ENCODE data around the gene ST6GAL2. TPM values are rescaled to one million over a fixed set of nuclear protein-coding genes. Genes with fewer than 3 reads are reported as not detected.

ST6GAL2 gene
- total RNA-seq, 2 donors from 2014 or later = 1.7 to 2.5 TPM

DNA sequence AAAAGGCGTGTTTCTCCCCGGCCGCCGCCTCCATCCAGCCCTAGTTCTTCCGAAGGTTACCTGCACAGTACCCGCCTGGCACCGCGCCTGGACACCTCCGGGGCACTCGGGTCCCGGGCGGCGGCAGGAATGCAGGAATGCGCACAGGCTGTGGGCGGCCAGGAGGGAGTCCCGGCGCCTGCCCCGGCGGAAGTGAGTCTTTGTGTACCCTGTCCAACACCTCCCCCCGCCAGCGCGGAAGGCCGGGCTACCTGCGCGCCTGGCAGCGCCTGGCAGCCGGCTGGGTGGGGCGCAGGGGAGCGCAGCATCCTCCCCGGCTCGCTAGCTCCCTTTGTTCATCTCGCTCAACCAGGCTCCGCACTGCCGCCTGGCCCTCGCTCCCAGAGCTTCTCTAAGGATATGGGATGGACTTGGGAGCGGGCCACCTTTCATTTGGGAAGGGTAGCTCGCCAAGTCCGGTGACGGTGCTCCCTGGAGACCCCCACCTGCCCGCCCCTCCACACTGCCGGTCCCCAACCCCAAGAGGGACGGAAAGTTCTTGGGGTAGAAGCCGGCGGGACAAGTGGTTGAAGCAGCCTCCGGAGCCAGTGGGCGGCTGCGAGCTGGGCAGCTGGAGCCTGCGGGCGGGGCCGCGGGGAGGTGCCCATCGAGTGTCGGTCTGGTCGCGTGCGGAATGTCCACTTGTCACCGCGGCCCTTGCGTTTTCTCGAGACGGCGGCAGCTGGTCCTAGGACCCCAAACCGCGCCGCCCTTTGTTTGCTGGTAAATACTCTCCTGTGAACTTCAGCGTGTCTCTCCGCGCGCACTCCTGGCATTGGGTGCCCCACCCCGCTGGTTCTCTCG, 1.2 kb upstream of the ST6GAL2 start:
- Histone ChIP-seq H3K9ac (ENCODE audit: low read depth in 2 of 2, low read length in 2 of 2) (no peak overlapping the region), H3K36me3 (no peaks in the 10 kb centered on the region), H3K27me3 (peaks cover 25% of the 10 kb centered on the region), H3K9me3 (no peaks in the 10 kb centered on the region), H3K4me3 (peak overlapping the region; percentile 40), H3K27ac (no peak overlapping the region), H3K4me1 (peaks cover 11% of the 10 kb centered on the region)
- peak; percentile 65 for DNase-seq
- TF ChIP-seq, protein P1, sequence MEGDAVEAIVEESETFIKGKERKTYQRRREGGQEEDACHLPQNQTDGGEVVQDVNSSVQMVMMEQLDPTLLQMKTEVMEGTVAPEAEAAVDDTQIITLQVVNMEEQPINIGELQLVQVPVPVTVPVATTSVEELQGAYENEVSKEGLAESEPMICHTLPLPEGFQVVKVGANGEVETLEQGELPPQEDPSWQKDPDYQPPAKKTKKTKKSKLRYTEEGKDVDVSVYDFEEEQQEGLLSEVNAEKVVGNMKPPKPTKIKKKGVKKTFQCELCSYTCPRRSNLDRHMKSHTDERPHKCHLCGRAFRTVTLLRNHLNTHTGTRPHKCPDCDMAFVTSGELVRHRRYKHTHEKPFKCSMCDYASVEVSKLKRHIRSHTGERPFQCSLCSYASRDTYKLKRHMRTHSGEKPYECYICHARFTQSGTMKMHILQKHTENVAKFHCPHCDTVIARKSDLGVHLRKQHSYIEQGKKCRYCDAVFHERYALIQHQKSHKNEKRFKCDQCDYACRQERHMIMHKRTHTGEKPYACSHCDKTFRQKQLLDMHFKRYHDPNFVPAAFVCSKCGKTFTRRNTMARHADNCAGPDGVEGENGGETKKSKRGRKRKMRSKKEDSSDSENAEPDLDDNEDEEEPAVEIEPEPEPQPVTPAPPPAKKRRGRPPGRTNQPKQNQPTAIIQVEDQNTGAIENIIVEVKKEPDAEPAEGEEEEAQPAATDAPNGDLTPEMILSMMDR (IDR thresholded peaks at IDR 0.05) = no peak
- intact Hi-C loops (cut with DNase I) = no loop called here

DNA sequence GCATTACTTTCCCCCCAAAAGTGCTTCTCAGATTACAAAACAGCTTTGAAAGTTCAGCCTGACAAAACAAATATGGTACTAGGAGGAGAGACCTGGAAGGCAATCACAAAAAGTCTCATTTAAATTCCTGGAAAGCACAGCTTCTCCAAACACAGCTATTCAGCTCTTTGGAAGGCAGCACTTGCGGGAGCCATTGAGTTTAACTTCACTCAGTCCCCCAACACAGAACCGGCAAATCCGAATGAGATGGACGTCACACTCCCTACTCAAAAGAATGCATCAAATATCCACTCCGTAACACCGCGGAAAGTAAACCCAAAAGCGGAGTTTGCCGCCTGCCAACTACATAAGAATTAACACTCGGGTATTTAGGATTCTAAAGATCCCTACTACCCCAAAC, 638 bp downstream of the ST6GAL2 start:
- no peaks in the 10 kb centered on the region for H3K9me3 ChIP-seq
- peaks cover 11% of the 10 kb centered on the region for H3K4me1 ChIP-seq
- TF ChIP-seq, protein P1 (IDR thresholded peaks at IDR 0.05) = no peak
- H3K9ac ChIP-seq (ENCODE audit: low read depth in 2 of 2, low read length in 2 of 2) = no peak overlapping the region
- intact Hi-C loops (cut with DNase I) = no loop called here
- no peak overlapping the region for H3K27ac ChIP-seq
- peaks cover 25% of the 10 kb centered on the region for H3K27me3 ChIP-seq
- H3K36me3 ChIP-seq = no peaks in the 10 kb centered on the region
- no peak for DNase-seq
- peak overlapping the region; percentile 40 for H3K4me3 ChIP-seq

DNA sequence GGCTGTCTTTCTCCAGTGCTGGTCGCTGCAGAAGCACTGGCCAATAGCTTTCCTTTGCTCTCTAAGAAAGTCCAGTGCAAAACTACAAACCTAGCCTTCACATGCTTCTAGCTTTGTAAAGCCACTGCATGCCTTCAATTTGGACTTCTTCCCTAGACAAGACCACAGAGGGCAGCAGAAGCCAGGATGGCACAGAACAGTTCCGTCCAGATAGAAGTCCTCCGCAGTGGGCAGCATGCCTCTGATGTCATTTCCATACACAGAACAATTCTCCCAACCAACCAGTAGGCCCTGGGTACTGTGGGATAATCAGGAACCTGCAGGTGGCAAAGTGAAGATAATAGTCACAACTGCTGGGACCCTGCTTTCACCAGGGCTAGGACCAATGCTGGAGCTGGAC, 3.3 kb downstream of the ST6GAL2 start:
- intact Hi-C loops (cut with DNase I) = no loop called here
- no peaks in the 10 kb centered on the region for H3K9me3 ChIP-seq
- DNase-seq = no peak
- H3K9ac ChIP-seq (ENCODE audit: low read depth in 2 of 2, low read length in 2 of 2) = no peak overlapping the region
- peaks cover 25% of the 10 kb centered on the region for H3K27me3 ChIP-seq
- H3K4me3 ChIP-seq = no peak overlapping the region
- H3K27ac ChIP-seq = no peak overlapping the region
- H3K36me3 ChIP-seq = no peaks in the 10 kb centered on the region
- TF ChIP-seq, protein P1 (IDR thresholded peaks at IDR 0.05) = no peak
- H3K4me1 ChIP-seq = peaks cover 11% of the 10 kb centered on the region

DNA sequence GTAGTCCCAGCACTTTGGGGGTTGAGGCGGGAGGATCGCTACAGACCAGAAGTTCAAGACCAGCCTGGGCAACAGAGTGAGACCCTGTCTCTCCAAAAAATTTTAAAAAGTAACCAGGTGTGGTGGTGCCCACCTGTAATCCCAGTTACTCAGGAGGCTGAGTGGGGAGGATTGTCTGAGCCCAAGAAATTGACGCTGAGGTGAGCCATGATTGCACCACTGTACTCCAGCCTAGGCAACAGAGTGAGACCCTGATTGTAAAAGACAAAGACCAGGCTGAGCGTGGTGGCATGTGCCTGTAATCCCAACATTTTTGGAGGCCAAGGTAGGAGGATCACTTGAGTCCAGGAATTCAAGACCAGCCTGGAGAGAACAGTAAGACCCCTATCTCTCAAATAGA, 7.8 kb downstream of the ST6GAL2 start:
- Histone ChIP-seq H3K4me1 (no peaks in the 10 kb centered on the region), H3K27ac (no peak overlapping the region), H3K9ac (ENCODE audit: low read depth in 2 of 2, low read length in 2 of 2) (no peak overlapping the region), H3K9me3 (no peaks in the 10 kb centered on the region), H3K36me3 (no peaks in the 10 kb centered on the region), H3K27me3 (no peaks in the 10 kb centered on the region), H3K4me3 (no peak overlapping the region)
- intact Hi-C loops (cut with DNase I) = no loop called here
- TF ChIP-seq, protein P1 (IDR thresholded peaks at IDR 0.05) = no peak
- no peak for DNase-seq

DNA sequence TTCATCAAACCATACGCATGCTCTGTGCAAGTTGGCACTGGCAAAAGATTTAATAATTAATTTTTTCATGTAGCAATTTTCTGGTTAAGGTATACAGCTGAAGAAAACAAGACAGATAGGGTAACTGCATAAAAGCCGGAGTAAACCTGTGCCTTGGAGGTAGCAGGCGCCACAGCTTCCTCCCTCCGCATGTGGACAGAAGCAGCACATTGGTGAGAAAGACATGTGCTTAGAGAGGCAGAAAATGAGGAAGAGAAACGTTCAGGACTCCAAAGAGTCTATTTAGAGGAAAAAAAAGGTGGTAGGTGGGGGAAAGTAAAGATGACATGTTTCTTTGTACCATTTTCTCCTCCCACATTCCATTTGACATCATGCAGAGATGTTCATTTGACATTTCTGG, 9.3 kb downstream of the ST6GAL2 start:
- H3K27ac ChIP-seq = no peak overlapping the region
- no peak overlapping the region for H3K9ac ChIP-seq (ENCODE audit: low read depth in 2 of 2, low read length in 2 of 2)
- no peaks in the 10 kb centered on the region for H3K9me3 ChIP-seq
- no peaks in the 10 kb centered on the region for H3K36me3 ChIP-seq
- intact Hi-C loops (cut with DNase I) = no loop called here
- no peak overlapping the region for H3K4me3 ChIP-seq
- no peaks in the 10 kb centered on the region for H3K4me1 ChIP-seq
- TF ChIP-seq, protein P1 (IDR thresholded peaks at IDR 0.05) = no peak
- H3K27me3 ChIP-seq = no peaks in the 10 kb centered on the region
- DNase-seq = no peak
